GM18868 (cell line): ENCODE data around the gene FRMPD1.

Experiments used
- ATAC-seq: cut with Tn5 transposase; IDR thresholded peaks from one replicate; pipeline ENCODE4 v1.9.1; 2021; ENCODE audit warnings: mild to moderate bottlenecking, moderate library complexity; ENCODE audit not compliant: unreplicated experiment

FRMPD1 gene

DNA sequence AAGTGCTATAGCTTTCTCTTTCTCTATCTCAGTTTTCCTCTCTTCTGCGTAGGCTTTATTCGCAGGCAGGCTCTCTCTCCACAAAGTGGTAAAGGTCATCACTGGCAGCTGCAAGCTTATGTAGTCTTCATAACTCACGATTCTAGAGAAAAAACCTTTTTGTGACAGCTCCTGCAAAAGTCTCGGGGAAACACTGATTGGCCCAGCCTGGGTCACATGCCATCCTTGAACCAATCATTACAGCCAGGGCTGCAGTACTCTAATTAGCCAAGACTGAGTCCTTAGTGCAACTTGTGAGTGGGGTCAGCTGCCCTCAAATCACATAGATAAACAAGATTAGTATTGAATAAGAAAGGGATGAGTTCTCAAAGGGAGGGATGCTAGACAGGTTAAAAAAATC is 18.3 kb upstream of the FRMPD1 start:
- ATAC-seq: no peak

DNA sequence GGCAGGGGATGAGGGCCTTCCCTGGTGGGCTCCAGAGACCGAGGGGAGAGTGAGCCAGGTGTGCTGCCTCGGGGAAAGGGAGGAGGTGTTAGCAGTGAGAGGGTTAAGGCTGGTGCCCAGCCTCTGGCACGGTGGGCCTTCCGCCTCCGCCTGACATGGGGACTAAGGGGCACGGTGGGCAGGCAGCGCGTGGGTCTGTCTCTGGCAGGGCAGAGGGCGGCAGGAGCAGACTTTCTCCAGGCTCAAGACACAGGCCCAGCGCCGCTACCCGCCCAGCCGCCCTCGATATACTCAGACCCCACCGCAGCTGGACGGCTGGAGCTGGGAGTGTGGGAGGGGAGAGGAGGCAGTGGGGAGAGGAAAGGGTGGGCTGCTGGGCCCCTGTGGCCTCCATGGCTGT is 14.9 kb upstream of the FRMPD1 start:
- ATAC-seq: no peak

DNA sequence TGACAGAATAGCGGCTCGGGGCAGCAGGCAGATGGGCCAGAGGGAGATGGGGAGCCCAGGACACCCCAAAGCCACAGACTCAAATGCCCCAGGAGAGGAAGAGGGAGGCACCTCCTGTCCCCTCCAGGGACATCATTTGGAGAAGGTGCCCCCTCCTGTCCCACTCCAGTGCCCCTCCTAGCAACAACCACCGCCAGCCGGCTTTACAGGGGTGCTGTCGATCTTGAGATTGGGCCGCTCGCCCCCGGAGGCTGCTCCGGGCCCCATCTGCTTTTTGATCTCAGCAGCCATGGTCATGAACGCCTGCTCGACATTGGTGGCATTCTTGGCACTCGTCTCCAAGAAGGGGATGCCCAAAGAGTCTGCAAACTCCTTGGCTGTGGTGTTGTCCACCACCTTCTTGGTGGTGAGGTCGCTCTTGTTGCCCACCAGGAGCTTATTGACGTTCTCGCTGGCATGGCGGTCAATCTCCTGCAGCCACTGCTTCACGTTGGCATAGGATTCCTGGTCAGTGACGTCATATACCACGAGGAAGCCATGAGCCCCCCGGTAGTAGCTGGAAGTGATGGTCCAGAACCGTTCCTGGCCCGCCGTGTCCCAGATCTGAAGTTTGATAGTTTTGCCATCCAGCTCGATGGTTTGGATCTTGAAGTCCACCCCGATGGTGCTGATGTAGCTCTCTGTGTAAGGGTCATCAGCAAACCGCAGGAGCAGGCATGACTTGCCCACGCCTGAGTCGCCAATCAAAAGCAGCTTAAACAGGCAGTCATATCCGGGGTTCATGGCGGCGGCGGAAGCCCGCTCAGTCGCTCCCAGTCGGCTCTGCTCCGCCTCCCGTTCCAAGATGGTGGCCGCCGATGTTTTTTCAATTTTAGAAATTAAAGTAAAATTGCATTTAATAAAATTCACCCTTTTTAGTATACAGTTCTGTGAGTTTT is 14.0 kb upstream of the FRMPD1 start:
- ATAC-seq: no peak

DNA sequence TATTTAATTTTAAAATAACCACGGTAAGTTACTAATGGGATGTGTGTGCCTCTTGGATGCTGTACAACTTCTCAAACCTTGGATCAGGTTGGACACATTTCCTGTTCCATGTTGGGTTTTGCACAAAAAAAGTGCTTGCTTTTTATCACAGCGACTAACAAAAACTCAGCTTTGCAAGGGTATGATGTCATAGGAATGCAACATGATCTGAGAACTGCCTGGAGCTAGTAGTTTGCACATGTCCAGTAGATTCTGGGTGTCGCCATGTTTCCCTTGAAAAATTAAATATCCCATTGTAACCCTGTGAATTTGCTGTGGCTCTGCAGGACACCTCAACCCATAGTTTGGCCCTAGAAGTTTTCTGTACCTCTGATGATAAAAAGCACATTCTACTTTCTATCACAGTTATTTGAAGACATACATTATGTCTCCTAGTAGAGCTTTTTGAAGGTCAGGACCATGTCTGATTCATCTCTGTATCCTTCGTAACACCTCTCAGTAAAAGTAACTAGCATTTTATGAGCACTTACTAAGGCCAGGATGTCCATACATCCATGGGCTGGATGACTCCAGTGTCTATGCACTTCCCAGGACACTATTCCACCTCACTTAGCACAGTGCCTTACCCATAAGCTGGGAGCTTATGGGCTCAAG is 11.5 kb upstream of the FRMPD1 start:
- ATAC-seq: no peak

DNA sequence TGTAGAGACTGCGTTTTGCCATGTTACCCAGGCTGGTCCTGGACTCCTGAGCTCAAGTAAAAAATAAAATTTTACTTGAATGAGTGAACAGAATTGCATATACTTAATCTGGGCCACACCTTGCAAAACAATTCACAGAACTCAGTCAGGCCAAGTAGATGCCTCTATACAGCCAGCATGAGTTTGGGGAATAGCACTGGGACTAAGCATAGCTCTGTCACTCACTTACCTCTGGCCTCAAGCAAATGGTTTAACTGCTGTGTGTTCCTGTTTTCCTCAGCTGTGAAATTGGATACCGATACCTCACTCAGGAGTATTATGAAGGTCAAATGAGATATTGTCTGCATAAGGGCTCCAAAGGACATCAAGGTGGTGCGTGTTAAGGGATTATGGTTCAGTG is 10.9 kb upstream of the FRMPD1 start:
- ATAC-seq: no peak

DNA sequence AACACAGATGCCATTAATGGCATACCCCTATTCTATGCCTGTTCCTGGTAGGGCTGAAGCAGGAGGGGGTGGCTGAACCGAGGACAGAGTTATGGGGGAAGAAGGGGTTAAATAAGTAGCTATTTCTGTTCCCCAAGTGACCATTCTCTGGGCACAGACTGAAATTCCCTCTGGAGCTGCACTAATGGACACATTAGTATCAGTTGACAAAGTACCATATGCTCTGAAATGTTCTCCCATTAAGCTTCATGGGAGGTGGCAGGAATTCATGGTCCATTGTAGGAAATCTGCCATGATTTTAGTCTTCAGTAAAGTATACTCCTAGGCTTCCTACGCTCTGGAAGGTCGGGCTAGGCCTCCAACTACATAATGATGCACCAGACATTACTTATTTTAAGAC is 10.5 kb upstream of the FRMPD1 start:
- no peak for ATAC-seq

DNA sequence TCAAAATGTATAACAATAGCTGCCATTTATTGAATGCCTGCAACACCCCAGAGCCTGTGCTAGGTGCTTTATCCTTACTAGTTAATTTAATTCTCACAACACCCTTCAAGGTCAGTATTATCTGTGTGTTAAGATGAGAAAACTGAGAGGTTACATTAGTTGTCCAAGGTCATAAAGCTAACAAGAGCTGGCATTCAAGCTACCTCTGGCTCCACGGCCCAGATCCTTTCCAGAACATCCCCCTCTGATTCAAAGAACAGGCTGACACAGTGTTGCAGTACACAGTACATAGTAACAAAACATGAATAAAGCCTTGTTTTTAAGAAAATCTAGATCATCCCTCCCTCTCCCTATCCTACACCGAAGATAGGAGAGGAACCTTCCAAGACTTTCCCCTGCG is 9.4 kb upstream of the FRMPD1 start:
- ATAC-seq: no peak

DNA sequence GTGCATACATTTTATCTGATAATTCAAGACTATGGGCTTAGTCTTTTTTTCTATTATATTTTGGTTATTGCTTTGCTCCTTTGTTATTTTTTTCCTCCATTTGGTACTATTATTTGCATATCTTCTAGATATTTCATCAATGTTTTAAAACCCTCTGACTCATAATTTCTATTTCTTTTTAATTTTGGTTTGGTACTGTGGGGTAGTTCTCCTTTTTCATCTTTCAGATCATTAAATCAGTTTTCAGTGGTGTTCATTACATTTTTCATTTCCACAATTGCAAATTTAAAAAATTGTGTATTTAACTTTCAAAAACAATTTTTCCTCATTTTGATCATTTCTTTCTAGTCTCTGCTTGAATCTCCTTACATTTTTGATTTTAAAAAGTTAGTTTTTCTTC is 7.5 kb upstream of the FRMPD1 start:
- no peak for ATAC-seq

DNA sequence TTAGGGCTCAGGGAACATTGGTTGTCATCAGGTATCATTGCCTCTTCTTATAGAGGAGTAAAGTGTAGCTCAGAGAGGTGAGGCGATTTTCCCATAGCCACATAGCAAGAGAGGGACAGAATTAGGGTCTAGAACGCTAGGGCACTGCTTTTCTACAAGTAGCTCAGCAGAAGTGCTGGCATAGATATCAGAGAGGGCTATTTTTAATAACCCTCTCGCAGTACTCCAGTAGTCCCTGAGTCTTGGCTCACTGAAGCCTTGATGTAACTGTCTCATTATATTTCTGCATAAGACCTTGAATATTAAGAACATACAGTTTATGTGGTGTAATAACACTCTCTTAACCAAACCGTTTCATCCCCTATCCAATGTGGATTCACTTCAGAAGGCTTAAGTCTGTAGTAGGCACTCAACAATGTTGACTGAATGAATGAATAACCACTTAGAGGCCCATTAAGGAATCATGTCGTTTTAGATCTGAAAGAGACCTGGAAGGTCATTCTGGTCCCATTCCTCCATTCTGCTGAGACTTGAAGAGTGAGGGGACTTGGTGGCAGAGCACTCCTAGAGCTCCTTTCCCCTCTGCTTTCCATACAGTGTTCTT is 4.7 kb upstream of the FRMPD1 start:
- ATAC-seq: no peak

DNA sequence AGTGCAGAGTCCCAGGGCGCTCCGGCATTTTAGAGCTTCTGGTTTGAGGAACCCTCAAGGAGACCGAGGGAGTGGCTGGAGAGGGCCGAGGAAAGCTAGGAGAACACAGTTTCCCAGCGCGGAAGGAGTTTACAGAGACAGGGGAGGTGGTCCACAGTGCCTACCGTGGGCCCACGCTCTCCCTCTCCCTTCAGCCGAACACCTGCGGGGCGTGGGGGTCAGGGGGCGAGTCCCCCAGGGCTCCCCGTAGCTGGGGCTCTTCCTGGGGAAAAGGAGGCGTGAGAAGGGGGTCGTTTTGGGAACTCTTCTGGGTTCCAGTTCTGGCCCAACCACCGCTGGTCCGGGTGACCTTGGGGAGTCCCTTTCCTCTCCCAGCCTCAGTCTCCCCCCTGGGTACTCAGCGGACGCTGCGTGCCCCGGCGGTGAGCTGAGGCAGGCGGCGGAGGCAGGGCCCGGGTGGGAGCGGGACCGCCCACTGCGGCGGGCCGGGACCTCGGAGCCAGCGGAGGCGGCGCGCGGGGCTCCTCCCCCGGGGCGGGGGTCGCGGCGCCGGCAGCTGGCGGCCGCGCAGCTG is 368 bp upstream of the FRMPD1 start:
- ATAC-seq: no peak

DNA sequence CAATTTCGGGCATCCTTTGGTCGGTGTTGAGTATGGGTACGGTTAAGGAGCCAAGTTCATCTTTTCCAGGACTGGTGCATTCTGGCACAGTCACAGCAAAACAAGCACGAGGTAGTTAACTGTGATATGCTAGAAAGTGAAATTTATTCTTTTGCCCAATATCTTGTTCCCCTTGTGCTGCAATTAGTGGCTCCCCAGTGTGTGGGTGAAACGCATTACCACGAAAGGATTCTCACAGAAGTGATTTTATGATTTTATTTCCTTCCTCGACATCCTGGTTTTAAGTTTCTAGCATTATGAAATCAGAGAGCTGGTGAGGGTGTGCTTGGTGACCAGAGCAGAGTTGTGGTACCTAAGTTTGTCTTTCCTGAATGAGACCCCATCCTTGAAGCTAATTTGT is 1.5 kb downstream of the FRMPD1 start:
- ATAC-seq: no peak

DNA sequence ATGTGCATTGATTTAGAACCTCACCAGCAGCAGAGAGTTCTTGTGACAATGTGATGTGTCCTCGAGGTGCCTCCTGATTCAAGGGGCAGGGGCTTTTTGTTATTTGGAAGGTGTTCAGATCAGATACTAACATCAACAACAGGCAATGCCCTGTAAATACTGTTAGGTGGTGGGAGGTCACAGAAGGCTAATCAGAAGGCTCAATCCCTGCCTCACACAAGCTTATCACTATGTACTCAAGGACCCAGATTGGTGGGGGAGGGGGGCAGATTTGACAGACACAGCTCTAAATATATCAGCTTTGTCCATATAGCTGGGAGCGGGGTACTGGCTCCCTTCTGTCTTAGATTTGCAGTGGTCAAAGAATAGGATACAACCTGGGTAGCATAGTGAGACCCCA is 2.6 kb downstream of the FRMPD1 start:
- no peak for ATAC-seq

DNA sequence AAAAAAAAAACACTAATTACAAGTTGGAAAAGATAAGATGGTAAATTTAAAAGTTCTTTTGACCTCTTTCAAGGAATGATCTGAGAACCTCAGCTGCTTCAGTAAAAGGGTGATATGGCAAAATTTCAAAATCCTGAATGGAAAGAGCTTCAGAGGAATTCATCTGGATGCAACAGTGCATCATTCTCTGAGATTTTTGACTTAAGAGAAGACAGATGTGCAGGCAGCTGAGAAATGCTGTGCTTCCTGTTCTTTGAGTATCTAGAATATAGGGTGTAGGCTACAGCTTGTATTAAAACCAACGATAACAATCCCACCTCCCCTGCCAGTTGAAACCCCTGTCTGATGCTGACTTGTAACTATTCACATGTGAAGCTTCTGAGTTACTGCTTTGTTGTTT is 6.2 kb downstream of the FRMPD1 start:
- no peak for ATAC-seq

DNA sequence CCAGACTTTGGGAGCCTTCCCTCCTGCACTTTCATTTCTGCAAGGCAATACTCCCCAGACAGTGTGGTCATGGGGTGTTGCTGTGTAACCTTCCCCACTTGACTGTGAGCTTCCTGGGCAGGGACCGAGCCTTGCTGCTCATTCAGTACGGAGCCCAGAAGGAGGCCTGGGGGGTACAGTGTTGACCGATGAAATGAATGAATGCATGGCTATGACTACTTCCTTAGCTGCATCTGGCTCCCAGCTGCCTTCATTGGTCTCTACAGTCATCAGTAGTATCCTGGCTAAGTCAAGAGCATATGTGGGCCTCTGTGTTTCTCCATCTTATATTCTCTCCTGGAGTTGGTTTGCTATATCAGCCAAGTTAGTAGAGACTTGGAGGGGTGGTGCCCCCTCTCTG is 9.9 kb downstream of the FRMPD1 start:
- no peak for ATAC-seq

DNA sequence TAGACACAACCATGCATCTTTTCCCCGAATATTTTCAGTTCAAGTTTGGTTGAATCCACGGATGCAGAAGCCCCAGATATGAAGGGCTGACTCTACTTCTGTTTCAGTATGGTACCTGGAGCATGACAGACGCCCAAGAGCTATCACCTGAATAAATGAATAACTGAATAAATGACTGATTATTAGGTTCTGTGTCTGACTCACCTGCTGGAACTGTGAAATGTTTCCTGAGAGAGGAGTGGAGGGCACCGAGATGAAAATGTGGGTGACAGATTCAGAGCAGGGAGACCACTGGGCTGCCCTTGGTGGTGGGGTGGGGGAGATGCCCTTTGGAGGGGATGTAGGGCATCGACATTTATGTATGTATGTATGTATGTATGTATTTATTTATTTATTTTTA is 13.2 kb downstream of the FRMPD1 start:
- ATAC-seq: no peak

DNA sequence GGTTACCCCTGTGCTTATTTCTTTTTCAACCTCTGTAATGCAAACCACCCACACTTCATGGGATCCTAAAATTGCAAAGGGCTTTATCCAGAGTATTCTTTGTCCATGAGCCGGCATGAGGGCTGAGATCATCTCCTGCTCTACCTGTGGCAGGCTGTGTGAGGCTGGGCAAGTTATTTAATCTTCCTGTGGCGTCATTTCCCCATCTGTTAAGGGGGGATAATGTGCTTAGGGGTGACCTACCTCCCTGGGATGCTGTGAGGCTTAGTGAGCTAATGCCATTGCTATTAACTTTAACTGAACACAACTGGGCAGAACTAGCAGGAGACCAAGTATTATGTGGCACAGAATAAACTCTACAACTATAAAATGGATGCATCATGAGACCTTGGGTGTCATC is 17.0 kb downstream of the FRMPD1 start:
- no peak for ATAC-seq

DNA sequence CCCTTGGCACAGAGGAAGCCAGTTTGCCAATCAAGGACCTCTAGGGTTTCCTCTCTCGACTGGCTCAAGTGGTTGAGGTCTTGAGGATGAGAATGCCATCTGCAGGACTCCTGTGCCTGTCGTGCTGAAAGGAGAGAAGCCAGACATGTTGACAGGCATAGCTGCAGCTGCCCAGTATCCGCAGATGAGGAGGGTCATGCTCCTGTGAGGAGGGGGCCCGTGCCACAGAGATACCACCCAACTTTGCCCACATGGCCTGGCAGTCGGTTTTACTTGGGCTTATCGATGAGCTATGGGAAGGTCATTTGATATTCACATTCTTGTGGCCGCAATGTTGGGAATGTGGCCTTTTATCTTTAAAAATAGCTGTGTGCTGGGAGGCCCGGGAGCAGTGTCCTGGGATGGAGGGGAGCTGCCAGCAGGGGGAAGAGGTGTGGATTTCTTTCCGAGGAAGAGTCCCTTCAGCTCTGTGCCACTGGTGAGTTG is 17.4 kb downstream of the FRMPD1 start:
- no peak for ATAC-seq

DNA sequence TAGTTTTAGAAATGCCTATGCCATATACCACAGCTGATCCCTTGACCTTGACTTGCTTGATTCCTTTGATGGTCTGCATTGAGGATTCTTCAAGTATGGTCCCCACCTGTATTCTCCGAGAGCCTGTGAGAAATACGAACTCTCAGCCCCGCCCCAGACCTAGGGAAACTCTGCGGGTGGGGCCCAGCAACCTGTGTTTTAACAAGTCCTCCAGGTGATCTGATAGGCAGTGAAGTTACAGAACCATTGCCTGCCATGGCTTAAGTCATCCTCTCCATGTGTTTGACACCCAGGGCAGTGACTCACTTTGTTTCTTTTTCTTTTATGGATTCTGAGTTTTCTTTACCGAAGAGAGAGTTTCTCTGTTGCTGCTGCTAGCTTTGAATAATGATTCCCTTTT is 18.5 kb downstream of the FRMPD1 start:
- no peak for ATAC-seq

DNA sequence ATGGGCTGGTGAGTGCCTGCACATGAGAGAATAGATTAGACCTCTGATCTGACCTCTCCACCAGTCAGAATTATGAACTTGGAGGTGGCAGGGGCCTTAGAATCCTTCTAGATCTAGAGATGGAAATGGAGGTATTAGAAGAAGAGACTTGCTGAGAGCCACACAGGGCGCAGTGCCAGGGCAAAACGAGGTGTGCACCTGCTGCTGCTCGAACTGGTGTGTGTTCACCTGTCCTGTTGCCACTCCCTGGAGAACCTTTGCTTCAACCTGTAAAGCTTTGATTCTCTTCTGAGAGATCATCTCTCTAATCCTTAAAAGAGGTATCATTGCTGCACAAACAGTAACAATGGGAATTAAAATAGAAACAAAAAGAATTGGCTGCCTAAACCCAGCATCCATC is 24.9 kb downstream of the FRMPD1 start:
- no peak for ATAC-seq

DNA sequence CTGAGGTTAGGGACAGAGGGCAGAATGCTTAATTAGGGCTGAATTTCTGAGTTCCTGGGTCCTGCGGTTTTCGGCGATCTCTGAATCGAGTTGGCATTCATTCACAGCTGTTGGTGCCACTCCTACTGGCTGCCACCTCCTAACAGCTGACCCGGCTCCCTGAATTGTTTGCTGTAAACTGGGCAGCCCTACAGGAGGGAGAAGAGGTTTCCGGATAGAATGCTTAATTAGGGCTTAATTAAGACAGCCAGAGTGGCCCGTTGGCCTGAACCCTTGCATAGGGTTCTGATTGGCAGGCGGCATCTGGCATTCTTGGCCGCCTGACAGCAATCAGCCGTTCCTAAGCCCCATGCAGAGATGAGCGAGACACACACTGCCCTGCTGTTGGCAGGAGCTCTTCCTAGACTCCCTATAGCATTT is 25.7 kb downstream of the FRMPD1 start:
- ATAC-seq: no peak

DNA sequence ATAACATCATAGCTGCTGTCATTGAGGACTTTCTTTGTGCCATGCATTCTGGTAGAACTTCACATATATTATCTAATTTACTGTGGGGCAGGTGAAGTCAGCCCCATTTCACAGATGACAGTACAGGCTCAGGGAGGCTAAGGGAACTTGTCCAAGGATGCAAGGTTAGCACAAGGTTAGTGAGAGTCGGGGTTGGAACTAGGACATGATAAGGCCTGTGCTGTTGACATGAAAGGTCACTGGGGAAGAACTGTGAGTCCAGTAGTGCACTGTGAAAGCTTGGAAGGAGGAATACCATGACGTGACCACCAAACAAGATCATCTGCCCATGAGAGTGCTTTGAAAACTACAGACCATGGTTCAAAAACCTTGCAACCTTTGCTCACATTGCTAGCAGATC is 26.7 kb downstream of the FRMPD1 start:
- ATAC-seq: no peak
